GM21737 (cell line): ENCODE measurements around the gene SHC3.

Source experiments
- ATAC-seq: cut with Tn5 transposase; IDR thresholded peaks from one replicate; pipeline ENCODE4 v1.9.1; 2021; ENCODE audit warnings: mild to moderate bottlenecking, moderate library complexity; ENCODE audit not compliant: unreplicated experiment

SHC3 gene

DNA sequence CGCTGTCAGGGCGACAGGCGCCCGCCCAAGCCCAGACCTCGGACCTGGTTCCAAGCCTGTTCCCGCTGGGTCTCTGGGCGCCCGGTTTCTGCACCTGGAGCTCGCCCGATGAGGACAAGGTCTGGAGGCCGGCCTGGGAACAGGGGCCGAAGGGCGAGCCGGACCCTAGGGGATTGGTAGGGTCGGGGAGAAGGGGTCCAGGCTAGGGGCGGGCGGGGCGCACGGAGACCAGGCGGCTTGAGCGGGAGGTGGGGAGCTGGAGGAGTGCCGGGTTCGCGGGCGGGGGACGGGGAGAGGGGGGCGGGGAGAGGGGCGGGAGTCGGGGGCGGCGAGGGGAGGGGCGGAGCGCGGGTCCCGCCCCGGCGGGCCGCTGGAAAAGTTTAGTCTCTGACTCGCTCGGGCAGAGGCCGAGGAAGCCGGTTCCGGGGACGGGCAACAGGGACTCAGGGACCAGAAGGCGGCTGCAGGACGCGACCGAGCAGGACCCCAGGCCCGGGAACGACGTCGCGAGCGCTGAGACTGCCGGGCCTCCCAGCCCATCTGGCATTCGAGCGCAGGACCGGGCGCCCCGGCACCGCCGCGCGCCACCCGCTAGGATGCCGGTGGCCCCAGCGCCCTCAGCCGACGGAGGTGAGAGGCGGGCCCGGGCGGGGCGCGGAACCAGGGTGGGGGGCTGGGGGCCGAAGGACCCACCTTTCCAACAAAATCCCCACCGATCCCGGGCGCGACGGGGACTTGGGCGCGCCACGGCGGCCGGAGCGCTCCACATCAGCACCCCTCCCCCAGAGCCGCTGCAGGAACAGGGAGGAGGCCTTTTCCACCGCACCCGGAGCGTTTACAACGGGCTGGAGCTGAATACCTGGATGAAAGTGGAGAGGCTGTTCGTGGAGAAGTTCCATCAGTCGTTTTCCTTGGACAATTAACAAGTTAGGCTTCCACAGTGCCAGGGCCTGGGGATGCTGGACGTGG is 187.3 kb downstream of the SHC3 start, which contains the start of gene S1PR3:
S1PR3 (plus strand) TSS at position 403 of the 969 bp plus-strand sequence. CDS start 9,733 bp downstream, outside the sequence.
- no peak for ATAC-seq

GRCh38 chr9:88990729-88991065 is 187.9 kb downstream of the SHC3 start:
- no peak for ATAC-seq

DNA sequence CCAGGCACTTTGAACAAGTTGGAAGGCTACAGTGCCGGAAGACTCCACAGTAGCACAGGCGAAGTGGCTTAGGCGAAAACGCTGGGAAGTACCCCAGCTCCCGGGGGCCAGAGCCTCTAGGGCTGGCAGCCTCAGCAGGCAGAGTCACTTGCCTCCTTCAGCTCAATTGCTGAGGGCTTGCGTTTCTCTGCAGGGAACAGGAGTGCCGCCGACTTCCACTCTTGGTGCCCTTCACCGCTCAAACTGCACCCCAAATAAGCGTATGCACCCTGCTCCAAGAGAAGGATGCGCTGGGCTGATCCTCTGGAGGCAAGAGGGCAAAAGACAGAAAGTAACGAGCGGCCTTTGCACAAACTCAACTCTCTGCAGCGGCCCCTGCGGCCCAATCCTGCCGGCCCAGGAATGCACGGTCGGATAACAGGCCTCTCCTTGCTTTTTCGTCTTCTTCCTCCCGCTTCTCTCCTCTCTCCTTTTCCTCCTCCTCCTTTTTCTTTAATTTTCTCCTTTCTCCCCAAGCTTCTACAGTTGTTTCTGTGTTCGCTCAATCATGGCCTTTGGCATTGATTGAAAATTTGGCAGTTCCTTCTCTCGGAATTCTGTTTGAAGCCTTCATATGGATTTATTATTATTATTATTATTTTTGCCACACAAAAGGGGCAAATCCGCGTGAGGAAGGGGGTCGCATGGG is 188.4 kb downstream of the SHC3 start:
- no peak for ATAC-seq

DNA sequence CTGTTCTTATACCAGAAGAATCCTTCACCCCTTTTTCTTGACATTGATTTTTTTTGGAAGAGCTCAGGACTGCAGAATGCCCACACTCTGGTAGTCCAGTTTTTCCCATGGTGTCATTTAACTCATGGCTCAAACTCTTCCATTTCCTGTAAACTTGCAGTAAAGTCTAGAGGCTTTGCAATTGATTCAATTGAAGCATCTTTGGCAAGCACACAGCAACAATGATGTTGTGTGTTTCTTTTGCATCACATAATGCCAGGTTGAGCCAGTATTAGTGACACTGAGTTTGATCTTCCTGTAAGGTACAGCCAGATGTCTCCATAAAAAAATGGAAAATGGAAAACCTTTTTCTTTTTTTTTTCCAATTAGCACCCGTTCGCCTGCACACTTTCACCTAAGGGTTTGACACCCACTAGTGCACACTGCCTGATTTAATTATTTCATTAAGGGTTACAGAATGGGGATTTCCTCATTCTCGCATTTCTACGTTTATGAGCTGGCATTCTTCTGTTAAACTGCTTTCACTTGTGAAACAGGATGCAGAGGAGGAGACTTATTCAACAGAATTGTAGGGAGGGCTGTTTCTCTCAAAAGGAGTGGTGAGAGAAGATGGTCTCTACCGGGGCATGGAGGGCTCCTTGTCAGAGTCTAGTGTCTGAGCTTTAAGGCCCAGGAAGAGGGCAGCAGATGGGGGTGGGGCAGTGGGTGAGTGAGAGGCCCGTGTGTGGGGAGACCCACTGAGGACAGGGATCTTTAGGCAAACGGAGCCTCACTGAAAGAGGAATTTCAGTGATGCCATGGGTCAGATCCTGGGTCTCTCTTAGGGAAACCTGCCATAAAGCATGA is 189.6 kb downstream of the SHC3 start:
- no peak for ATAC-seq

DNA sequence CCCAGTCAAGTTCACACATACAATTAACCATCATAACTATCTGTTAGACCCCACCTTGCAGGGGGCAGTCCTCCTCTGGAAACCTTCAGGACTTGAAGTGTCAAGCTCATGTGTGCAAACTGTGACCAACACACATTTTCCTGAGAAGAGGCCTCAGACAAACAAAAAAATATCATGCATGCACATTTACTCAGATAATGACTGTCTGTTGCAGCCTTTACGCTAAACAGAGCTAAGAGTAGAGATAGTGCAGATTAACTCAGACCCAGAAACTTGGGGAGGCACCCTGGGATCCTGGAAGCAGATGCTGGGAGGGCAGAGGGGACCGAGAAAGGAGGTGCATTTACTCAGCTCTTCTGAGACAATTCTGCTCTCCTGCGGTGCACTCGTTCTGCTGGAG is 191.0 kb downstream of the SHC3 start:
- ATAC-seq = no peak

GRCh38 chr9:88986776-88987175 is 191.8 kb downstream of the SHC3 start:
- no peak for ATAC-seq

- no peak for ATAC-seq
These were observed 193.0 kb downstream of the SHC3 start for GRCh38 chr9:88985616-88986015.

DNA sequence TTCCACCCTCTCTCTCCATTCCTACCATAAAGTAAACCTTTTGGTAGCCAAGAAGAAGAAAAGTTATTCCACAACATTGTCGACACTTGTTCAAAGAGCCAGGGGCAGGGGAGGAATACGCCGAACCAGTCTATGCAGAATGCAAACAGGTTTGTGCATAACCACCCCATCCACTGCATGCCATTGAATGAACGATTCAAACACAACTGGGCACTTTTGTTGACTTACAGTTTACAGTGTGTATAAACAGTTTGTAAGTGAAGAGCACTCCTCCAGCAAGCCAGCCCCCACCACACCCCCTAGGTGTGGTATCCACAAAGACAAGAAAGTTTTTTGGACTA is 194.1 kb downstream of the SHC3 start:
- no peak for ATAC-seq

GRCh38 chr9:88983865-88984542 is 194.6 kb downstream of the SHC3 start:
- no peak for ATAC-seq

DNA sequence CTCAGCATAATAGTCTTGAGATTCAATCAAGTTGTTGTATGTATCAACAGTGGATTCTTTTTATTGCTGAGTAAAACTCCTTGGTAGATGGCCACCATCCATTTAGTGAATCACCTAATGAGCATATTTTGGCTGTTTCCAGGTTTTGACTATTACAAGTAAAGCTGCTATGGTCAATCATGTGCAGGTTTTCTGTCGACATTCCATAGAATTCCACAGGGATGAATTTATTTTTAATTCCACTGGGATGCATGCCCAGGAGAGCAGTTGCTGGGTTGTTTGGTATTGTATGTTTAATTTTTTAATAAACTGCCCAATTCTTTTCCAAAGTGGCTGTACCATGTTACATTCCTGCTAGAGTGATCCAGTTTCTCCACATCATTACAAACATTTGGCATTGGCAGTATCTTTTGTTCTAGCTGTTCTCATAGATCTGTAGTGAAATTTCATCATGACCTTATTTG is 197.8 kb downstream of the SHC3 start:
- ATAC-seq = no peak

- no peak for ATAC-seq
These were observed 198.8 kb downstream of the SHC3 start for GRCh38 chr9:88979791-88980190.

DNA sequence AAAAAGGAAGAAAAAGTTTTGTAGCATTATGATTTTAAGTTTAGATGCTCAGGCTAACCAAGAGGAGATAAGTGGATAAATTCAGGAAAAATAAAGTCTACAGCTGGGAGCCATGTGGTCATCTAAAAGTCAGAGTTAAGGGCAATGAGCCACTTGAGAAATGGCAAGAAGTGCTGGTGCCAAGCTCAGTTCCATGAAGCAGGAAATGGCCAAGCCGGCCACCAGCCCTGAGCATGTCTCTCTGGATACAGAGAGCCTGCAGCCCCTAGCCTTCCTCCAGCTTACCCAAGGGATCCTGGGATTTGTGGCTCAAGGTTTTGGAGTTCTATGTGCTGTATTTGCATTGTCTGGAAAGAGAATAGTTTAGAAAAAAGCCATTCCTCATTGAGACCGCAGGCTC is 199.6 kb downstream of the SHC3 start:
- no peak for ATAC-seq

- no peak for ATAC-seq
These were observed 200.6 kb downstream of the SHC3 start for GRCh38 chr9:88978034-88978433.

GRCh38 chr9:88976890-88977257 is 201.7 kb downstream of the SHC3 start:
- ATAC-seq = no peak

DNA sequence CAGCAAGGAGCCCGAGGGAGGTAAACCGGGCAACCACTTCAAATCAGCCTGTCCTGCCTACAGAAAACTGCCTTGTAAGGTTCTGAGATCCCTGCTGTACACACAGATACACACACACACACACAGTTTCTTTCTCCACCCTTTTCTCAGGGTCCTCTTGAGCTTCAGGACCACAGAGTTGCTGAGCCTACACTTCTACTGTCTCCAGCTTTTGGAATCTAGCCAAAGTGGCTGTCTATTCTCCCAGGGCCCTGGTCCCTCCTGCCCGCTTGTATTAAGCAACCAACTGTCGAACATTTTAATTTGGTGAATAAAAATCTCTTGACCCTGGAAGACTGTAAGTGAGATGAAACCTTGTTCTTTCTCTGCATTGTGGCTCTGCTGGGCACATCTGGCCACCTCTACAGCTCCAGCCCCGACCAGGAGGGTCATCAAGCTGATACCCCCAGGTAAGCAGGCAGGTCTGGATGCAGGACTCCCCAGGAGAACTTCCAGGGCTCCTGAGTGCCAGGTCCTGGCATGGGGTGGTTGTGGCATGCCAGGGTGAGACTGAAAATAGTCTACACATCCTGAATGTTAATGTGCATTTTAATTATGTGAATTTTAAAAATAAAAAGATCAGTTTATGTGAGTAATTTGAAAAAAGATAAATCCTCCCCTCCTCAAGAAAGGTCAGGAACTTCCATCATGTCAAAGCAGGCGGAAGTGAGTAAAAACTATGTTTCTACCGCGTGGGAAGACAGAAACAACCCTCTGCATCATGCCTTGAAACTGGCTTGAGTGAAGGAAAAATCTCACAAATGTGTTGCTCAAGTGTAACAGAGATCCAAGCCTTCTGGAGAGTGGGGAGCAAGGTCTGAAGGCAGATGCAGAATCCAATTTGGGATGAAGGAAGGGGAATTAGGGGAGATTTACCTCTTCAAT is 202.4 kb downstream of the SHC3 start:
- no peak for ATAC-seq

DNA sequence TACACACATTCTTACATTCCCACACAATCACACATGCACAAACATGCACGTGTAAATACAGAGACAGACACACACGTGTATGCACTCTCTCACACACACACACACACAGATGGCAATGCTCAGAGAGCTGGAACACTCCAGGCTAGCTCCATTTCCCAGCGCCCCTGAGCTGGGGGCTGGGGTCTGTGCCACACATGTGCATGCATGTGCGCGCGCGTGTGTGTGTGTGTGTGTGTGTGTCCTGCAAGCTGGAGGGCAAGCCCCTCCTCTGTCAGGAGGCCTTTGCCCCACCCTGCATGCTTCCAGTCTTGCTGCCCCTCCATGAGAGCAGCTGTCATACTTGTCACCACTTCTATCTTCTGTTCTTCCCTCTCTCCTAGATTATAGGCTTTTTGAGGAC is 204.0 kb downstream of the SHC3 start:
- no peak for ATAC-seq

- ATAC-seq = no peak
These were observed 205.2 kb downstream of the SHC3 start for GRCh38 chr9:88973281-88974045.

DNA sequence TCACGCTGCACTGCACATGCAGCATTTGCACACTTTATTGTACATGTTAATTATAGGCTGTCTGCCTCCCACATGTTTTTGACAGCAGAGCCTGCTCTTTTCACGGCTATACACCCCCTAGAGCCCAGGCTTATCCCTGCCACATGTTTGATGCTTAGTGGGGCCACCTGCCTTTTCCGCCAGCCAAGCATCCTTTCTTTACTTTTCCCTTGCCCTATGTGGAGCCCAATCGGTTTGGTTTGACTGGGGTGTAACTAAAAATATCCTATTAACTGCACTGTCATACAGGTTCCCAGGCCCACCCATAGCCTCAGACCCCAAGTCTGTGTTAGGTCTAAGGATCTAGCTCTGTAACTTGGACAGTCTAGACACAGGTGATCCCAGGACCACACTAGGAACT is 206.2 kb downstream of the SHC3 start:
- no peak for ATAC-seq
